ENCODE results near the gene SLC36A1.

- TF ChIP-seq CTCF (IDR thresholded peaks at IDR 0.05; ENCODE audit: poor library complexity) (no peak), EZH2 (IDR thresholded peaks at IDR 0.05; ENCODE audit: borderline replicate concordance) (no peak), EZH2phosphoT487 (IDR thresholded peaks at IDR 0.05; ENCODE audit: low read depth, severe bottlenecking, unreplicated experiment) (no peak)
These were observed 22.4 kb upstream of the SLC36A1 start for GRCh38 chr5:151424892-151425523.
